ENCODE results near the gene LBHD2.

GRCh38 chr14:103135333-103136260 is 51.6 kb downstream of the LBHD2 start:
- TF ChIP-seq CTCF (optimal IDR thresholded peaks at IDR 0.05 in 1 of 3, IDR thresholded peaks at IDR 0.05 in 1 of 3, conservative IDR thresholded peaks at IDR 0.05 in 1 of 3; ENCODE audit: extremely low read depth in 1 of 3, insufficient read depth in 2 of 3, low read length in 3 of 3) (no peak), EZH2 (IDR thresholded peaks at IDR 0.05; ENCODE audit: low read length) (no peak)

All from keratinocyte (primary cell).